GM21381 (cell line): ENCODE results near the gene DSPP.
"Not testable (repeated sequence)": the region's sequence is repeated elsewhere in the genome, so short reads cannot be mapped to it uniquely, and the experiment has no call there.

Experiments
- ATAC-seq: cut with Tn5 transposase; IDR thresholded peaks from one replicate; pipeline ENCODE4 v1.9.1; 2021; ENCODE audit warnings: mild to moderate bottlenecking, moderate library complexity; ENCODE audit not compliant: unreplicated experiment

Gene DSPP

DNA sequence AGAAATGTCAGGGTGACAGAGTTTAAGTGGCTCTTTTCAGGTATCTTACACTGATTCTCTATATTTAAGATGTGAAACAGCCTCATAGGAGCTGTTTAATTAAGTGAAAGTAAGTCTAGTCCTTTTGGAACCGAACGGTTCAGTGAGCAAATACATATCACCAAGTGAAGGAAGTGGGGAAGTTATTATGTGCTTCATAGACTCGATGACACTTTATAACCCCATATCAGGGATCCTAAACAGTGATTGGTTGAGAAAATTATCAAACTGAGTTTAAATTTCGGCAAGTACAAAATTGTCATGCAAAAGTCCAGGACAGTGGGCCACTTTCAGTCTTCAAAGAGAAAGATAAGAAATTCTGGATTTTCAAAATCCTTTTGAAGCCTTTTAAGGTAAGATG, at the start of gene DSPP:
Gene DSPP (plus strand): TSS at position 301 of the 400 bp plus-strand sequence. CDS start 2,380 bp downstream, outside the sequence.
- no peak for ATAC-seq

DNA sequence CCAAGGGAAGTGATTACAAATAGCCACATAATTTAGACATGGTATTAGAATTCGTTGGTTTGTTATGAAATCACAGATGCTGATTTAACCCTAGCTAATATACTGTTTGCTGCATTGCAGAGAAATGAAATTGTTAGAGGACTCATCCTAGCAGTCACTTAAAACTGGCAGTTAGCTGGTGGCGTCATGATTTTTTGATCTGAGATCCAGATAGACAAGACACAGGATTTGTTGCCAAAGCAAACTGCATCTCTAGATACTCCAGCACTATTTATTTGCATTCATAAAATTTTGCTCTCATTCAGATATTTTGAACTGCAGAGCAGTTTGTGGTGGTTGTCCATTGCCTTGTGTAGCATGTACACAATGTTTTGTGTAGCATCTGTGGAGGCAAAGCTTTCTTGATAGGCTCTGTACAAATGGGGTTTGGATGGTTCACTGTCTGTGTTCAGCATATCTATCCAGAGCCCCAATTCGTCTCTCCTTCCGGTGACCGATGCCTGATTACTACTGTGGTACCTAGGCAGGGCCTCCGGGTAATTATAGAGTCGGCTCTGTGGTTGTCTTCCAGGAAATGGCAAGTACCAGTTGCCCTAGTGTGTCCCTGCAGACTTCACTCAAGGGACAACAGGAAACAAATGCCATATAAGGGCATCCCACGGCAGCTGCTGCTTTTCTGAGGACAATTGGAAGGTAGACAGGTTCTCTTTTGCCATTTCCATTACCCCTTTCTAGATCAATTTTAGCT, 49.1 kb upstream of the DSPP start:
- ATAC-seq, result peak; percentile 100

DNA sequence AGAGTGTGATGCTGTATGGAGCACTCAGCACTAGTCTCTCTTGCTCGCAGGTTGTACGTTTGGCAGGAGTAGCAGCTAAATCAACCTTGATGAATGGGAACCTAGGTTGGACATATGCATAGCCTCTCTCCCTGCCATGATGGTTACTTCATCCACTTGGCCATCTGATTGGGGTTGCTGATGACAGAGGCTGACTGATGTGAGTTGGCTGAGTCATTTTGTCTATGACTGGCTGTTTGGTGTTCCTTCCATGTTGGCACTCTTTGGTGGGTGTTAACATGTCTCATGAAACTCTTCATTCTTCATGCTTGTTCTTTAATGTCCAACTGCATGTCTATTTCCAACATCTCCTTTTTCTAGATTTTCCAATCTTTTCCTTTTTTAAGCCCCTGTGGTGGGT, 47.5 kb upstream of the DSPP start:
- ATAC-seq, result no peak

DNA sequence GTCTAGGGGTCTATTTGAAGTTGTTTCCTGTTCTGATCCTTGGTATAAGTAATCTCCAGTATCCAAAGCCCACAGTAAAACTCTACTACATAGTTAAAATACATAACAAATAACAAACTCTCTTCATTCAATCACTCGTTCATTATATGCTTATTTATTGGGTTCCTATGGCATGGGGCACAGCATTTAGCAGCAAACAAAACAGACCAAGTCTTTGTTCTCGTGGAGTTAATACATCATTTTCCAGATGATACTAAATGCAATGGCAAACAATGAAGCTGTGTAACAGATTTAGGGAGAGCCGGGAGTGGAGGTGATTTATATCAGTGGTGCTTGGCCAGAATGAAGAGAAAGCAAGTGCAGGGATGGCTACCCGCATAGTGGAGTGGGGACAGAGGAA, 42.6 kb upstream of the DSPP start:
- ATAC-seq, result no peak

DNA sequence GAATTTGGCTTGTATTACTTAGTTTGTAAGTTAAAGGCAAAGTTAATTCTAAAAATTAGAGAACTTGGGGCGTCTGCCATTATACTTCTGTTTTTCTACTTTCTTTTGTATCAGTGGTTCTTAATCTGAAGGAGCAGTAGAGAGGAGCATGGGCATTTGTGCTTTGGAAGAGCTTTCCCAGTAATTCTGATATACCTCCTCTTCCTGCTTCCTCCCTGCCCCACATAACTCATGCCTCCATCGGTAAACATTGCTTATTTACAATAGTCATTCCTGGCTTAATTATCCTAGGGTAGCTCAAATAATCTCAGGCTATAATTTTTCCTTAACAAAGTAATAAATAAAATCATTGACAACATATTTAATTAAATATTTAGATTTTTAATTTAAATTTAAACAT, 42.1 kb upstream of the DSPP start:
- no peak for ATAC-seq

DNA sequence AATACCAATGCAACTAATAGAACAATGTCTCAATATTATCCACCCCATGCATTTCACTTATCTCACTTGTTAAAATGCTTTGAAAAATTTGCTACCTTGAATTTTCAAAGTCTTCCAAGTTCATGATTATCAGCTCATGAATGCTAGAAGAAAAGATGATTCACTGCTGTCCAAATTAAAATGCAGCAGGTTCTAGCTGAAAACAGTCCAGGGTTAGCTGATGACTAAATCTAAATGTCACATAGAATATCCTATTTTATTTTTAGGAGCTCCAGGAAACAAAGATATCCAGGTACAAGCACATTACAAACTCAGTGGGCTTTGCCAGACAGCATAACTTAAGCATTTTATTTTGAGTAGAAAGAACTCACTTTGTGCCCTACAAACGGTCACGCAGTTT, 41.1 kb upstream of the DSPP start:
- no peak for ATAC-seq

DNA sequence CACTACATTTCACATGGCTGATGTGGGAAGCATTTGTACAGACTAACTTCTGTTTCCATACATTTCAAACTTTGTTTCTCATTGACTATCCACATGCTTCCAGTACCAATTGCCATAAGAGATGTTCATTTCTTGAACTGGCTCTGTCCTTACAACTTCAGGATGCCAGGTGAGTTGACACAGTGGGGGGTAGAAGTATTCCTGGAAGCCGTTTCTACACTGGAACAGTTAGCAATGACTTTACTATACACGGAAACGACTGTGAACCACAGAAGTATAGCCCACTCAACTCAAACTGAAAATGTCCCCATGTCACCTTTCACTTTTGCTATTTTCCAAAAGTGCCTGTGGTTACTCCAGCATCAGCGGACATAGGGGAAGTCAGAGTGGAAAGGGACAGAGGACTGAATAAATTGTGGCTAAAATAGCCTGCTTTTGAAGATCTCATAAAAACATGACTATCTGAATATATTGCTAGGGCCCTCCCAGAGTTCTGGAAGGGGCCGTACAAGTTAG, 38.0 kb upstream of the DSPP start:
- ATAC-seq, result no peak

DNA sequence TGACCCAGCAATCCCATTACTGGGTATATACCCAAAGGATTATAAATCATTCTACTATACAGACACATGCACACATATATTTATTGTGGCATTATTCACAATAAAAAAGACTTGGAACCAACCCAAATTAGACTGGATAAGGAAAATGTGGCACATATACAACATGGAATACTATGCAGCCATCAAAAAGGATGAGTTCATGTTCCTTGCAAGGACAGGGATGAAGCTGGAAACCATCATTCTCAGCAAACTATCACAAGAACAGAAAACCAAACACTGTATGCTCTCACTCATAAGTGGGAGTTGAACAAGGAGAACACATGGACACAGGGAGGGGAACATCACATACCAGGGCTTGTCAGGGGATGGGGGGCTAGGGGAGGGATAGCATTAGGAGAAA, 34.0 kb upstream of the DSPP start:
- ATAC-seq, result not testable (repeated sequence)

DNA sequence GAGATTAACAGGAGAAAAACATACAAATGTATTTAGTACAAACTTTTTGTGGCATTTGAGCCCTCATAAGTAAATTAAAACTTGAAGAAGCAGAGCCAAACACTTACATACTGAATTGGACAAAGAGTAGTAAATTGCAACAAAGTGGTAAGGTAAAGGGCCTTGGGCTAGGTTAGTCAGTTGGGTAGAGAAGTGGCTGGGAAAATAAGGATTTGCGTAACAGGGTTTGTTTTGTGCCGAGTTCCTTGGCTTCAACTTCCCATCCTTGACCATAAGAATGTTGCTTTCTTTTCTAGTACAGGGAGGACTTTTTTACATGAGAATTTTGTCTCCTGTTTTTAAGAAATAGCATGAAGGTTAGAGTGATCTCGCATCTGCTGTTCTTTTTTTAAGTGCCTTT, 33.3 kb upstream of the DSPP start:
- ATAC-seq, result no peak

DNA sequence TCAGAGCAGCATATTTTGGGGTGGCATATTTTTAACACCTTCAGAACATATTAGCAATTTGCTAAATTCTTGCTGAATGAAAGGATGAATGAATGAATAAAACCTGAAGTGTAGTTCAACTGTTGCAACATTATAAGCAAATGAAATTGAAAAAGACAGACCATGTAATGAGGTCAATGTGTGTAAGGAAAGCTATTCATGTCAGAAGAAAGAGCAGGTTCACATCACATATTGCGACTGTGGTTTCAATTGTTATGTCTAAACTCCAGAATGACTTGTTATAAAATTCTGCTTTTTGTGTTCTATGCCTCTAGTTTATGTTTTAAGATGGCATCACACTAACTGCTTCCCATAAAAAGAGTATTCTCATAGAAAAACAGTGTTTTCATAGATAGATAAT, 32.9 kb upstream of the DSPP start:
- ATAC-seq, result no peak

DNA sequence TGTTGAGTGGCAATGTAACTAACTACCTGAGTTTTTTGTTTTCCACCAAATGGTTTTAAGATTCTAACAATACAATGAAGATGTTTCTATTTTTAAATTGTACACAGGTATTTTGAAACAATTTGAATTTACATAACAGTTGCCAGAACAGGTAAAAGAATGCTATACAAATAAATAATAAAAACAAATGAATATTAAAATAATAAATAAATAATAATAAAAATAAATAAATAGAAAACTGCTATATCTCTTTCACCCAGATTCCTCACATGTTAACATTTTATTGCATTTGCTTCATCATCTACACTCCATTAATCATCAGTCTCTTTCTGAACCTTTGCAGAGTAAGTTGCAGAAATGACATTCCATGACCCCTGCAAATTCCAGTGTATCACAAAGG, 32.3 kb upstream of the DSPP start:
- ATAC-seq, result no peak

DNA sequence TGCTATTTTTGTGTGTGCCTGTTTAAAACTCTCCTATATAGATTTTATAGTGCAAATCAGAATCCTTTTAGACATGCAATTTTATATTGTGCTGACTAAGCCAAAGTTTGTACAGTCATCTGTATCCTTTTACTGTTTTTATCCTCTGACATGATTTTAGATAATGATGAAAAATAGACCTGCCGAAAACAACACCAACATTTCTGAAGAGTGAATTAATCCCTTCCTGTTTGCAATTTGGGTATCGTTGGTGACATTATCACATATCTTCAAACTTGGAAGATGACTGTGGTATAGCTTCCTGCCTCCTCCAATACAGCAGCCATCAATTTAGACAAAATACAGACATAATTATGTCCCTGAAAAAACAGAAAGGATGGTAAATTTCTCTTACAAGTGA, 28.9 kb upstream of the DSPP start:
- ATAC-seq, result no peak

DNA sequence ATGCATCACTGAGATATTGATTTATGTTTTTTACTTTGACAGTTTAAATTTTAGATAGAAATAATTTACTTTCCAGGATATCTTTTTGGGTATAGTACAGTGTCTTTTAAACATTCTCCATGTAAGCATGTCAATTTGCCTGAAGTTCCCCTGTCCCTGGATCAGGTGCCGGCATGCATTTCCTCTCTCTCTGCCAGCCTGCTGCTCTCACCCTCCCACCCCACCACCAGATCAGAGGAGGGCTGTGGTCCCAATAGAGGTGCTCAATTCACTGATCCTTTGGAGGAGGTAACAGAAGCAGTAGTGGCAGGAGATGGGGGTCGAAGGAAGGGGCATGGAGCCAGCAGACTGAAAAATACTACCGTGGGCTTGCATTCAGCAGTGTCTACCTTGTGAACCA, 28.3 kb upstream of the DSPP start:
- no peak for ATAC-seq

DNA sequence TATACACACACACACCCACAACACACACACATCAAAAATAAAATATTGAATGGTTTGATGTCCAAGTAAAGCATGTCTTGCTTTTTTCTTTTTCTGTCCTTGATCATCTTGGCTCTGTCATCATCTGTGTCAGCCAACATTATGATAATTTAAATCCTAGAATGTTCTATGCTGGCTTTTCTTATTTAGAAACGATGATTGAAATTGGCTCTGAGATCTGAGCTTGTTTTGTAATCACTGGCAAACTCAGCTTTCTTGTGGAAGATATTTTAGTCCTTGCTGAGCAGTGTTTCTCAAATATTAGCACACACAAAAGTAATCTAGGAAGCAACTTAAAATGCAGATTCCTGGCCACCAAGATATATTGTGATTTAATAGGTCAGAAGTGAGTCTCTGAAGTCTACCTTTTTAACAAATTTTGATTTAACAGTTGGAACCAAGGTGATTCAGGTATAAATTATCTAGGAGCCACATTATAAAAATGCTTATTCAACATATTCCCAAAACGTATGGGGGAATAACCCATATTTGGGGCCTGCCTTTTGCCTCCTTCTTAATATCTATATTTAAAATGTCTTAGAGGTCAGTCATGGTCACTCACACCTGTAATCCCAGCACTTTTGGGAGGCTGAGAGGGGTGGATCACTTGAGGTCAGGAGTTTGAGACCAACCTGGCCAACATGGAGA, 24.0 kb upstream of the DSPP start:
- no peak for ATAC-seq

DNA sequence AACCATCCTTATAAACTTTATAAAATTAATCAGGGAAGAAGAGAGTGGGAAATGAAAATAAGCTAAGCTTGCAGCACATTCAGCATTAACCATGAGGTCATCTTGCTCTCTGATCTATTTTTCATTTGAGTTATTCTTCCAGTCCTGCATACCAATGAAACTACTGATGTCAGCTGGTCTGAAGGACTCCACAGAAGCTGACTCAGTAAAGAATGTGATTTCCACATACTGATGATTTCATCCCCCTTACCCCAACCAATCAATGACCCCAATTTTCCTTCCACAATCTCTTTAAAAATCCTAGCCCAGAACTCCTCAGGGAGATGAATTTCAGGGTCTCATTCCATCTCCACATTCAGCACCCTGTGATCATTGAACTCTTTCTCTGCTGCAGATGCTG, 18.8 kb upstream of the DSPP start:
- no peak for ATAC-seq

DNA sequence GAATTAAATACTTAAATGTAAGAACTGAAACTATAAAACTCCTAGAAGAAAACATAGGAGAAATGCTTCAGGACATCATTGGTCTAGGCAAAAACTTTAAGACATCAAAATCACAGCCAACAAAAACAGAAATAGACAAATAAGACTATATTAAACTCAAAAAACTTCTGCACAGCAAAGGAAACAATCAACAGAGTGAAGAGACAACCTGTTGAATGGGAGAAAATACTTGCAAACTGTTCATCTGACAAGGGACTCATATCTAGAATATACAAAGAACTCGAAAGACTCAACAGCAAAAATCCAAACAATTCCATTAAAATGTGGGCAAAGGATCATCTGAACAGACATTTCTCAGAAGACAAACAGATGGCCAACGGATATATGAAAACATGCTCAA, 16.2 kb upstream of the DSPP start:
- no peak for ATAC-seq

DNA sequence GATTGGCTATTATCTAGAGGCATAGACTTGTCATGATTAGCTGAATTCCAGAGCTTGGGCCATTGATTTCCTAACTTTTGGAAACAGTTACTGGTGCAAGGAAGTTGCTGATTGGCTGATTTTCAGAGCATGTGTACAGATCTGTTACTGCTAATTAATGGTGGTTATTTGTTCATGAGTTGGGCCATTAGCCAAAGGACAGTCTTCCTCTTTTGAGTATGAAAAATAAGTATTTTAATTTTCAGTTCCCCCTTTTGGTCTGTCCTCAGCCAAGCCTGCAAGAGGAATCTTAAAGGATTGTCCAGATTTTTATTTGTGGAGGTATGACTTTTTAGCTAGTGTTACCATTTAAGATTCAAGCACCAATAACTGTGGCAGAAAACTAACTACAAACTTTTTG, 7.0 kb upstream of the DSPP start:
- no peak for ATAC-seq

DNA sequence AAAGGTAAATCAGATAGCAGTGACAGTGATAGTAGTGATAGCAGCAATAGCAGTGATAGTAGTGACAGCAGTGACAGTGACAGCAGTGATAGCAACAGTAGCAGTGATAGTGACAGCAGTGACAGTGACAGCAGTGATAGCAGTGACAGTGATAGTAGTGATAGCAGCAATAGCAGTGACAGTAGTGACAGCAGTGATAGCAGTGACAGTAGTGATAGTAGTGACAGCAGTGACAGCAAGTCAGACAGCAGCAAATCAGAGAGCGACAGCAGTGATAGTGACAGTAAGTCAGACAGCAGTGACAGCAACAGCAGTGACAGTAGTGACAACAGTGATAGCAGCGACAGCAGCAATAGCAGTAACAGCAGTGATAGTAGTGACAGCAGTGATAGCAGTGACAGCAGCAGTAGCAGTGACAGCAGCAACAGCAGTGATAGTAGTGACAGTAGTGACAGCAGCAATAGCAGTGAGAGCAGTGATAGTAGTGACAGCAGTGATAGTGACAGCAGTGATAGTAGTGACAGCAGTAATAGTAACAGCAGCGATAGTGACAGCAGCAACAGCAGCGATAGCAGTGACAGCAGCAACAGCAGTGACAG, 6.1 kb downstream of the DSPP start:
- no peak for ATAC-seq

DNA sequence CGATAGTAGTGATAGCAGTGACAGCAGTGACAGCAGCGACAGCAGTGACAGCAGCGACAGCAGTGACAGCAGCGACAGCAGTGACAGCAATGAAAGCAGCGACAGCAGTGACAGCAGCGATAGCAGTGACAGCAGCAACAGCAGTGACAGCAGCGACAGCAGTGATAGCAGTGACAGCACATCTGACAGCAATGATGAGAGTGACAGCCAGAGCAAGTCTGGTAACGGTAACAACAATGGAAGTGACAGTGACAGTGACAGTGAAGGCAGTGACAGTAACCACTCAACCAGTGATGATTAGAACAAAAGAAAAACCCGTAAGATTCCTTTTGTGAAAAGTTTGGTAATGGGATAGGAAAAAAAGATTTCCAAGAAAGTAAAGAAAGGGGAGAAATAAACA, 7.9 kb downstream of the DSPP start:
- no peak for ATAC-seq

DNA sequence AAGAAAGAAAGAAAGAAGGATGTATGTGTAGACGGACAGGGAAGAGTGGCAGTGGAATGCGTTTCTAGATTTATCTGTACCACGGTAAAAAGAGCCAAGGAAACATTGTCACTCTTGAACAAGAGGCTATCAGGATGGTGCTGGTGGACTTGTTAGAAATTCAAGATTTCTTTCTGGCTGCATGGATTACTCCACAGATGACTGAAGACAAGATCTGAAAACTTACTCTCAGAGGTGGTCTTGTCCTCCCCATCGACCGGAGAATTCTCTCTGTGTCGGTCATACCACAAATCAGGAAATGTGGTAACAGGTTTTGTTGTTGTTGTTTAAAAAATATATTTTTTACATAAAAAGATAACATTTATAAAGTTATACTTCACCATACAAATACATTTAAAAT, 11.8 kb downstream of the DSPP start:
- ATAC-seq, result no peak

DNA sequence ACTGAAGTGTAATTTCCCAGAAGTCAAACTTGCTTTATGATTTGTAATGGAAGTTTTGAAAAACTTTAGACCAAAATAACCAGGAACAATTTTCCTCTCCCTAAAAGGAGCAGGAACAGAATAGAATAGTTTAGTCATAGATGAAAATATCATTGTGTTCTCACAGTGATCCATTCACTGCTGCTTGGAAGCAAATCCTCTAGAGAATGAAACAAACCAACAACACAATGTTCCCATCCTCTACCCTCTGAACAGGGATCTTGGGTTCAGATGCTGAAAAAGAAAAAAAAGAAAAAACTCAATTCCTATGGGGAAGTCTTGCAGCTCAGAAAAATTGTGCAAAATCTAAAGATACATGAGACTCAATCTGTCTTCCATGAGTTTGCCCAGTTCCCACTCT, 12.2 kb downstream of the DSPP start:
- ATAC-seq, result no peak

DNA sequence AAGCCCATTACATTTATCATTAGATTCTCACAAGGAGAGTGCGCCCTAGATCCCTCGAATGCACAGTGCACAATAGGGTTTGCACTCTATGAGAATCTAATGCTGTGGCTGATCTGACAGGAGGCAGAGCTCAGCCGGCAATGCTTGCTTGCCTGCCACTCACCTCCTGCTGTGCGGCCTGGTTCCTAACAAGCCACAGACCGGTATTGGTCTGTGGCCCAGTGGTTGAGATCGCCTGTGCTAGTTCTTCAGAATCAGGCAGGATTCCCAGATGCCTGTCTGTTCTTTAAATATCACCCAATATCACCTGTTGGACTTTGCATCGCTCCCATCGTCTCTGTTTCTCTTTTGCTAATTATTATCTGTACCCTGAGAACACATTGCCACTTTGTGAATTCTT, 14.0 kb downstream of the DSPP start:
- ATAC-seq, result no peak
